SU-DHL-6 (cell line): Measurements from ENCODE around the gene HMG20B.

ENCODE experiments used
- H2AFZ ChIP-seq: fragments of 200-600 bp; sonication (generic); 2 replicates; pipeline ENCODE4 v1.6.1; 2014; ENCODE audit warnings: low read depth, mild to moderate bottlenecking, moderate library complexity, mixed read lengths, antibody characterized with exemption, low read length; ENCODE audit not compliant: severe bottlenecking
- H3F3A ChIP-seq: fragments of 200-600 bp; shearing (Covaris generic); 2 replicates; pipeline ENCODE4 v1.6.0; 2016; ENCODE audit warnings: antibody characterized with exemption, mild to moderate bottlenecking; ENCODE audit not compliant: insufficient read depth
- H3K27ac ChIP-seq: fragments of 200-600 bp; sonication (generic); 2 replicates; pipeline ENCODE4 v1.5.1; 2016; ENCODE audit warnings: low read depth, mild to moderate bottlenecking, low read length, moderate library complexity, mixed read lengths
- H3K27me3 ChIP-seq: fragments of 200-600 bp; sonication (generic), shearing (Covaris generic); 2 replicates; pipeline ENCODE4 v1.6.0; 2014; ENCODE audit warnings: mild to moderate bottlenecking, low read length
- H3K36me3 ChIP-seq: fragments of 200-600 bp; sonication (generic); 2 replicates; pipeline ENCODE4 v1.6.1; 2014; ENCODE audit warnings: mild to moderate bottlenecking, low read length, mixed read lengths
- H3K4me2 ChIP-seq: fragments of 300-600, 200-600 bp; shearing (Covaris generic), sonication (generic); 2 replicates; pipeline ENCODE4 v1.6.0; 2014; ENCODE audit warnings: low read length, low read depth, mild to moderate bottlenecking; ENCODE audit not compliant: poor library complexity, severe bottlenecking
- H3K4me3 ChIP-seq: fragments of 200-600 bp; sonication (generic); 2 replicates; pipeline ENCODE4 v1.5.1; 2014; ENCODE audit warnings: antibody characterized with exemption, low read length, mild to moderate bottlenecking, mixed read lengths; ENCODE audit not compliant: insufficient read depth, poor library complexity, severe bottlenecking
- H3K79me2 ChIP-seq: fragments of 200-600 bp; sonication (generic); 2 replicates; pipeline ENCODE4 v1.6.1; 2014; ENCODE audit warnings: mild to moderate bottlenecking, low read length, moderate library complexity; ENCODE audit not compliant: insufficient read depth
- H3K9ac ChIP-seq: fragments of 200-600 bp; sonication (generic); 2 replicates; pipeline ENCODE4 v1.7.0; 2014; ENCODE audit warnings: mild to moderate bottlenecking, low read length
- H3K9me2 ChIP-seq: fragments of 200-600 bp; sonication (generic); replicated peaks from 2 replicates; pipeline ENCODE4 v1.6.1; 2014; ENCODE audit warnings: low read length; ENCODE audit not compliant: insufficient read depth
- H3K9me3 ChIP-seq: fragments of 200-600 bp; sonication (generic); 2 replicates; pipeline ENCODE4 v1.6.1; 2014; ENCODE audit warnings: low read length, mixed read lengths; ENCODE audit not compliant: insufficient read depth
- H4K20me1 ChIP-seq: fragments of 200-600 bp; sonication (generic); 2 replicates; pipeline ENCODE4 v1.6.1; 2014; ENCODE audit warnings: low read depth, mild to moderate bottlenecking, antibody characterized with exemption, low read length, moderate library complexity, mixed read lengths
- EZH2phosphoT487 ChIP-seq: fragments of 200-600 bp; sonication (generic), shearing (Covaris generic); conservative IDR thresholded peaks from 2 replicates; pipeline ENCODE4 v1.6.1; 2018; ENCODE audit warnings: mild to moderate bottlenecking, antibody characterized with exemption, low read length, moderate library complexity, mixed read lengths
- TF ChIP-seq, protein P1 (sequence below): fragments of 200-600 bp; sonication (generic); IDR thresholded peaks from one replicate; pipeline ENCODE4 v1.5.1; 2017; ENCODE audit warnings: antibody characterized with exemption, mild to moderate bottlenecking, low read length, moderate library complexity; ENCODE audit not compliant: insufficient read depth, poor library complexity, severe bottlenecking

Gene HMG20B

DNA sequence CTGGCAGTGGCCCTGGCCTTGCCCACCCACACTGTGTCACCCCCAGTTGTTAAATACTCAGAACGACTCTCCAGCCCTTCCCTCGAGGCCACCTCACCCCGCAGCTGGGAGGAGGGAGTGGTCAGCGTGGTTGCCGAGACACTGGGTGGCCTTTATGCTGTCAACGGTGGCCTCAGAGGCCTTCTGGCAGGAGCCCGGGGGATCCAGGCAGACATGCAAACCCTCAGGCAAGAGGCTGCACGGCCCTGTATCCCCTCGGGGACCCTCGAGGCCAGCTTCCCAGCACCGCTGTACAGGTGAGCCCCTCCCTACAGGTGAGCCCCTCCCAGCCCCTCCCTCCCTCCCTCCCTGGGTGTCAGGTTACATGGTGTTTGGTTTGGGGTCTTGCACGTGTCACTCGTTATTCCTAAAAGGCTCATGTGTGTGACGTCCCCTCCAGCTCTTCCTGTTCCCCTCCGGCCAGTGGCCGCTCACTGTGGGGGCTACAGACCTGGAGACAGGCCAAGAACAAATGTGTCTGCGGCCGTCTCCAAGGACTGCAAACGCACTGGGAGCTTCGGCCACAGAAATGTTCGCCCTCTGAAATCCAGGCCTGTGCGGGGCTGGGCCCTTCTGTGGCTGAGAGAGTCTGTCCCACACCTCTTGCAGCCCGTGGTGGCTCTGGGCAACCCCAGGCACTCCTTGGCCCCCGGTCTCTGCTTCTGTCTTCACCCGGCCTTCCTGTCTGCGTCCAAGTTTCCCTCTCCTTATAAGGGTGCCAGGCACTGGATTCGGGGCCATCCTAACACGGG is 33.6 kb upstream of the HMG20B start, which contains the start of gene TEKTIP1:
Gene TEKTIP1 (plus strand): TSS at position 210 of the 791 bp plus-strand sequence. CDS start 4 bp downstream, at position 214.
- Histone ChIP-seq H3F3A (no peaks in the 10 kb centered on the region), H3K4me3 (no peak within 1 kb of the TSS), H2AFZ (no peak within 1 kb of the TSS), H3K27ac (no peak within 1 kb of the TSS), H3K36me3 (no peaks in the 10 kb centered on the region), H3K79me2 (no peaks in the 10 kb centered on the region), H3K9ac (no peak within 1 kb of the TSS), H3K9me2 (no peaks in the 10 kb centered on the region), H3K4me2 (no peak within 1 kb of the TSS), H3K27me3 (no peaks in the 10 kb centered on the region), H3K9me3 (no peaks in the 10 kb centered on the region), H4K20me1 (no peaks in the 10 kb centered on the region)
- TF ChIP-seq, protein P1, sequence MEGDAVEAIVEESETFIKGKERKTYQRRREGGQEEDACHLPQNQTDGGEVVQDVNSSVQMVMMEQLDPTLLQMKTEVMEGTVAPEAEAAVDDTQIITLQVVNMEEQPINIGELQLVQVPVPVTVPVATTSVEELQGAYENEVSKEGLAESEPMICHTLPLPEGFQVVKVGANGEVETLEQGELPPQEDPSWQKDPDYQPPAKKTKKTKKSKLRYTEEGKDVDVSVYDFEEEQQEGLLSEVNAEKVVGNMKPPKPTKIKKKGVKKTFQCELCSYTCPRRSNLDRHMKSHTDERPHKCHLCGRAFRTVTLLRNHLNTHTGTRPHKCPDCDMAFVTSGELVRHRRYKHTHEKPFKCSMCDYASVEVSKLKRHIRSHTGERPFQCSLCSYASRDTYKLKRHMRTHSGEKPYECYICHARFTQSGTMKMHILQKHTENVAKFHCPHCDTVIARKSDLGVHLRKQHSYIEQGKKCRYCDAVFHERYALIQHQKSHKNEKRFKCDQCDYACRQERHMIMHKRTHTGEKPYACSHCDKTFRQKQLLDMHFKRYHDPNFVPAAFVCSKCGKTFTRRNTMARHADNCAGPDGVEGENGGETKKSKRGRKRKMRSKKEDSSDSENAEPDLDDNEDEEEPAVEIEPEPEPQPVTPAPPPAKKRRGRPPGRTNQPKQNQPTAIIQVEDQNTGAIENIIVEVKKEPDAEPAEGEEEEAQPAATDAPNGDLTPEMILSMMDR, result no peak
- TF ChIP-seq EZH2phosphoT487, result no peak

DNA sequence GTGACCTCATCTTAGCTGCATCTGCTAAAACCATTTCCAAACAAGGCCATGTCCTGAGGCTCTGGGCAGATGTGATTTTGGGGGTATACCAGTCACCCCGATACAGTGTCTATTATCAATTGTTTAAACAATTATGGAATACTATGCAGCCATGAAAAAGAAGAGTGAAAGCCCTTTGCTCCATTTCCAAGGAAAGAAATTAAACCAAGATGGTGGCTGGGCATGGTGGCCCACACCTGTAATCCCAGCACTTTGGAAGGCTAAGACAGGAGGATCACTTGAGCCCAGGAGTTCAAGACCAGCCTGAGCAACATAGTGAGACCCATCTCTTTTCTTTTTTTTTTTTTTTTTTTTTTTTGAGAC is 33.0 kb upstream of the HMG20B start:
- Histone ChIP-seq H3K79me2 (no peaks in the 10 kb centered on the region), H3K4me2 (no peak overlapping the region), H2AFZ (no peak overlapping the region), H3K9ac (no peak overlapping the region), H3K27ac (no peak overlapping the region), H3K27me3 (no peaks in the 10 kb centered on the region), H3K9me3 (no peaks in the 10 kb centered on the region), H3K9me2 (no peaks in the 10 kb centered on the region), H3F3A (no peaks in the 10 kb centered on the region), H3K36me3 (no peaks in the 10 kb centered on the region), H4K20me1 (no peaks in the 10 kb centered on the region), H3K4me3 (no peak overlapping the region)
- TF ChIP-seq, protein P1, result no peak
- TF ChIP-seq EZH2phosphoT487, result no peak

DNA sequence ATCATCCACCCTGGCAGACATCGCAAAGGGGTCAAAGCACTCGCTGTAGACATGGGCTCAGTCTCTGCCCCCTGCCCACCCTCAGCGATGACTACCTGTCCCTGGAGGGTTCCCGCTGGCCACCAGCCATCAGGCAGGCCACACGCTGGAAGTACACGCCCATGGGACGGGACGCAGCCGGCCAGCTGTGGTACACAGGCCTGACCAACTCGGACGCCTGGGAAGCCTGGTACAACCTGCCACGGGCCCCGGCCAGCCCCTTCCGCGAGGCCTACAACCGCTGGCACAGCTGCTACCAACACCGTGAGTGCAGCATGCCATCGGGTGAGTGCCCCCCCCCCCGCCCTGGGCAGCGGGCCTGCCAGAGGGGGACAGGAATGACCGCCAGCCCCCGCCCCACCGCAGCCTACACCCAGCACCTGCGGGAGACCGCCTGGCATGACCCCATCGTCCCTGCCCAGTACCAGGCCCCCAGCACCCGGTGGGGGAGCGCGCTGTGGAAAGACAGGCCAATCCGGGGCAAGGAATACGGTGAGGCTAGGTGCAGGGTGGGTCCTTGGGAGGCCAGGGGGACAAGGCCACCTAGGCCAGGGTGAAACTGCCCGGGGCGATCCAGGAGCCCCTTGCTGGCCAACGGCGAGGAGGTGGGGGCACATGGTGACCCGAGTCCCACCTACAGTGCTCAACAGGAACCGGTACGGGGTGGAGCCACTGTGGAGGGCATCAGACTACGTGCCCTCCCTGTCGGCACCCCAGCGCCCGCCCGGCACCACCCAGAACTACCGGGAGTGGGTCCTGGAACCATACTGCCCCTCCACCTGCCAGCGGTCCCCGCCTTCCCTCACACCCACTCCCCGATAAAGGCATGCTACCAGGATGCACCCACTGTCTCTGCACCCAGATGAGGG is 29.3 kb upstream of the HMG20B start:
- Histone ChIP-seq H3K9me3 (no peaks in the 10 kb centered on the region), H2AFZ (no peak overlapping the region), H4K20me1 (no peaks in the 10 kb centered on the region), H3K27ac (no peak overlapping the region), H3K9ac (no peak overlapping the region), H3K36me3 (no peaks in the 10 kb centered on the region), H3K9me2 (no peaks in the 10 kb centered on the region), H3K27me3 (no peaks in the 10 kb centered on the region), H3F3A (no peaks in the 10 kb centered on the region), H3K4me2 (no peak overlapping the region), H3K4me3 (no peak overlapping the region), H3K79me2 (no peaks in the 10 kb centered on the region)
- TF ChIP-seq, protein P1, result no peak
- no peak for TF ChIP-seq EZH2phosphoT487
